ENCODE measurements around the gene ADGRD1.

ADGRD1 gene

DNA sequence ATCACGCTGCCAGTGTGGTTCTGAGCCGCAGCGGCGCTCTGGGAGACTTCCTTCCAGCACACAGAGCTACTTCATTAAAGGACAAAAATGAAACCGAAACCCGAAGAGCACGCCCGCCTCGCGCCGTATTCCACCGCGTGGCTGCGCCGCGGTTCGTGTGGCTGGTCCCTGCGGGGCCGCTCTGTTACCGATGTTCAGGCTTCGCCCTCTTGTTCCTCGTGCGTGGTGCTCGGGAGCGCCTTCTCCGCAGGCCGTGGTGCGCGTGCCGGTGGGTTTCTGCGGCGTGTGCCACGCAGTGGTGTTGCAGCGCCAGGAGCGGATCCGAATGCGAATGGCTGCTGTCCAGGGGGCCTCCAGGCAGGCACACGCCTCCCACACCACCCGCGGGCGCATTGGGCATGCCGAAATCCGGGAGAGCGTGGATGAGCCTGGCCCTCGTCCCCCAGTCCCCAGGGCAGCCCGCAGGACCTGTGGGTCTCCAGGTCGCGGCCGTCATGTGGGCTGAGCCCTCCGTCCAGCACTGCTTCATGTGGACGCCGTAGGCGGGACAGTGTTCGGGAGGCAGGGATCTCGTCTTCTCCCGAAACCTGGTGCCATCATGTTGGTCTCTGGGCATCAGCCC lies 91.2 kb downstream of the ADGRD1 start:
- no peak for DNase-seq (ENCODE audit: low spot score)
- peak overlapping the region; percentile 84 for H3K18ac ChIP-seq (ENCODE audit: low read length)
- H2AK5ac ChIP-seq (ENCODE audit: low read depth, low read length): peak overlapping the region; percentile 93
- no peaks in the 10 kb centered on the region for H3K79me1 ChIP-seq (ENCODE audit: low read depth, low read length)
- H3K9ac ChIP-seq (ENCODE audit: low read depth, low read length, poor library complexity): no peak overlapping the region
- H3K14ac ChIP-seq (ENCODE audit: low read length): peak overlapping the region; percentile 60
- no peak overlapping the region for H4K91ac ChIP-seq (ENCODE audit: low read depth, low read length, poor library complexity)
- no peak overlapping the region for H2BK5ac ChIP-seq (ENCODE audit: low read length)
- H3K27me3 ChIP-seq (ENCODE audit: control insufficient read depth in 3 of 3, insufficient read depth in 3 of 3, low read depth in 1 of 3, low read length in 3 of 3): peaks cover 0 to 39% (median 0%) of the 10 kb centered on the region in 3 experiments
- H3K4ac ChIP-seq (ENCODE audit: low read length): no peak overlapping the region
- no peak overlapping the region for H4K8ac ChIP-seq (ENCODE audit: low read depth, low read length)
- peak overlapping the region; percentile 4 for H2BK12ac ChIP-seq (ENCODE audit: low read length)
- H2BK120ac ChIP-seq (ENCODE audit: low read depth, low read length): no peak overlapping the region
- no peaks in the 10 kb centered on the region for H3K9me3 ChIP-seq (replicated peaks in 1 of 2; ENCODE audit: control insufficient read depth in 2 of 2, insufficient read depth in 1 of 2, low read depth in 1 of 2, low read length in 2 of 2)
- no peaks in the 10 kb centered on the region for H3K36me3 ChIP-seq (replicated peaks in 1 of 2; ENCODE audit: control insufficient read depth in 2 of 2, insufficient read depth in 2 of 2, low read length in 2 of 2)
- WGBS, 2 donors (ENCODE audit: extremely low coverage in 2 of 2, insufficient read length in 2 of 2, insufficient replicate concordance in 1 of 2): no CpG with 5 or more reads among the region's 56 CpGs
- H3K4me1 ChIP-seq (ENCODE audit: control insufficient read depth in 2 of 2, insufficient read depth in 1 of 2, low read depth in 1 of 2, low read length in 2 of 2): peaks cover 0 to 5% of the 10 kb centered on the region in 2 donors
- H2BK15ac ChIP-seq (ENCODE audit: low read length): no peak overlapping the region
- no peak overlapping the region for H3K27ac ChIP-seq (replicated peaks; ENCODE audit: low read length)
- no peak overlapping the region for H3K4me3 ChIP-seq (ENCODE audit: low read length in 2 of 2)
- no peak overlapping the region for H2AFZ ChIP-seq (ENCODE audit: low read length)
- H3K23ac ChIP-seq (ENCODE audit: low read depth, low read length, poor library complexity): peak overlapping the region; percentile 8
- no peak overlapping the region for H3K4me2 ChIP-seq (ENCODE audit: insufficient read depth, low read length, poor library complexity, severe bottlenecking)

DNA sequence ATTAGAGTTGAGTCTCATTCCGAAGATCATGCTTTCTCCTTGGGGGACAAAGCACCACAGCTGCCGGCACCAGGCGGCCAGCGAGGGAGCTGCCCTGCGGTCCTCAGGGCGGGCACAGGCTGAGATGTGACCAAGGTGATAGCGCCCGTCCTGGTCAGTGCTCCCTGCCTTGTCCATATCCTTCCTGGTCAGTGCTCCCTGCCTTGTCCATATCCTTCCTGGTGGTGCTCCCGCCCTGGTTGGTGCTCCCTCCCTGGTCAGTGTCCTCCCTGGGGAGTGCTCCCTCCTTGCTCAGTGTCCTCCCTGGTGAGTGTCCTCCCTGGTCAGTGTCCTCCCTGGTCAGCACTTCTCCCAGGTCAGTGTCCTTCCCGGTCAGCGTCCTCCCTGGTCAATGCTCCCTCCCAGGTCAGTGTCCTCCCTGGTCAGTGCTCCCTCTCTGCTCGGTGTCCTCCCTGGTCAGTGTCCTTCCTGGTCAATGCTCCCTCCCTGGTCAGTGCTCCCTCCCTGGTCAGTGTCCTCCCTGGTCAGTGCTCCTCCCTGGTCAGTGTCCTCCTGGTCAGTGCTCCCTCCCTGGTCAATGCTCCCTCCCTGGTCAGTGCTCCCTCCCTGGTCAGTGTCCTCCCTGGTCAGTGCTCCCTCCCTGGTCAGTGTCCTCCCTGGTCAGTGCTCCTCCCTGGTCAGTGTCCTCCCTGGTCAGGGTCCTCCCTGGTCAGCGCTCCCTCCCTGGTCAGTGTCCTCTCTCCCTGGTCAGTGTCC lies 92.2 kb downstream of the ADGRD1 start:
- H2AK5ac ChIP-seq (ENCODE audit: low read depth, low read length): no peak overlapping the region
- no peak for DNase-seq (ENCODE audit: low spot score)
- H3K27me3 ChIP-seq (ENCODE audit: control insufficient read depth in 3 of 3, insufficient read depth in 3 of 3, low read depth in 1 of 3, low read length in 3 of 3): peaks cover 0 to 32% (median 0%) of the 10 kb centered on the region in 3 experiments
- no peak overlapping the region for H4K8ac ChIP-seq (ENCODE audit: low read depth, low read length)
- peak overlapping the region; percentile 23 for H2BK15ac ChIP-seq (ENCODE audit: low read length)
- H3K4me1 ChIP-seq (ENCODE audit: control insufficient read depth in 2 of 2, insufficient read depth in 1 of 2, low read depth in 1 of 2, low read length in 2 of 2): peaks cover 0 to 5% of the 10 kb centered on the region in 2 donors
- no peaks in the 10 kb centered on the region for H3K9me3 ChIP-seq (replicated peaks in 1 of 2; ENCODE audit: control insufficient read depth in 2 of 2, insufficient read depth in 1 of 2, low read depth in 1 of 2, low read length in 2 of 2)
- H3K79me1 ChIP-seq (ENCODE audit: low read depth, low read length): no peaks in the 10 kb centered on the region
- H3K4me3 ChIP-seq (ENCODE audit: low read length in 2 of 2): no peak overlapping the region
- H3K4me2 ChIP-seq (ENCODE audit: insufficient read depth, low read length, poor library complexity, severe bottlenecking): no peak overlapping the region
- H2BK5ac ChIP-seq (ENCODE audit: low read length): no peak overlapping the region
- H2AFZ ChIP-seq (ENCODE audit: low read length): no peak overlapping the region
- H3K27ac ChIP-seq (replicated peaks; ENCODE audit: low read length): no peak overlapping the region
- peak overlapping the region; percentile 58 for H3K14ac ChIP-seq (ENCODE audit: low read length)
- H3K4ac ChIP-seq (ENCODE audit: low read length): no peak overlapping the region
- H2BK12ac ChIP-seq (ENCODE audit: low read length): no peak overlapping the region
- peak overlapping the region; percentile 61 for H3K18ac ChIP-seq (ENCODE audit: low read length)
- WGBS, 2 donors (ENCODE audit: extremely low coverage in 2 of 2, insufficient read length in 2 of 2, insufficient replicate concordance in 1 of 2): no CpG with 5 or more reads among the region's 13 CpGs
- H3K23ac ChIP-seq (ENCODE audit: low read depth, low read length, poor library complexity): peak overlapping the region; percentile 81
- no peaks in the 10 kb centered on the region for H3K36me3 ChIP-seq (replicated peaks in 1 of 2; ENCODE audit: control insufficient read depth in 2 of 2, insufficient read depth in 2 of 2, low read length in 2 of 2)
- H3K9ac ChIP-seq (ENCODE audit: low read depth, low read length, poor library complexity): peak overlapping the region; percentile 15
- no peak overlapping the region for H4K91ac ChIP-seq (ENCODE audit: low read depth, low read length, poor library complexity)
- H2BK120ac ChIP-seq (ENCODE audit: low read depth, low read length): no peak overlapping the region

DNA sequence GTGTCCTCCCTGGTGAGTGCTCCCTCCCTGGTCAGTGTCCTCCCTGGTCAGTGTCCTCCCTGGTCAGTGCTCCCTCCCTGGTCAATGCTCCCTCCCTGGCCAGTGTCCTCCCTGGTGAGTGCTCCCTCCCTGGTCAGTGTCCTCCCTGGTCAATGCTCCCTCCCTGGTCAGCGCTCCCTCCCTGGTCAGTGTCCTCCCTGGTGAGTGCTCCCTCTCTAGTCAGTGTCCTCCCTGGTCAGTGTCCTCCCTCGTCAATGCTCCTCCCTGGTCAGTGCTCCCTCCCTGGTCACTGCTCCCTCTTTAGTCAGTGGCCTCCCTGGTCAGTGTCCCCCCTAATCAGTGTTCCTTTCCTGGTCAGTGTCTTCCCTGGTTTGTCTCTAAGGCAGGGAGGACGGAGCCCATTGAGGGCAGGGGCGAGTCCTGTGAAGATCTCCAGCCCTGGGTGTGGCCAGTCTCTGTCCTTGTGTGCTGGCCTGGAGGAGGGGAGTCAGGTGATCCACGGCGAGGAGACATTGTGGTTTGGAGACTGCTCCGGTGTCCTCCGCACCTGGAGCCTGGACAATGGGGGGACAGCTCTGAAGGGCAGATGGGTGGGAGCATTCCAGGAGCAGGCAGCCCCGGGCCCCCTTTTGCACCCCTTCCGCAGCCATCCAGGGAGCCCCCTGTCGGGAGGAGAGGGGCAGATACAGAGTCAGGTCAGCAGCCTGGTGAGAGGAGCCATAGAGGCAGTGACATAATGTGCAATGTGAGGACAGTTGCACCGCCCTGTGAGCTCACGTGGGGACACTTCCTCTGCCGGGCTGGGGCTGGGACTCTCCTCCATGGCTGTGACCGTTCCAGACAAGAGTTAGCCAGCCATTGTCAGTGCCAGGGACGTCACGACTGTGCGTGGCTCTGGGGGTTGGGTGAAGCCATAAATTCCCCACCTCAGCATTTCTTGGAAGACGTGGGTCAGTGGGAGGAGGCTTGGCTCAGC lies 93.4 kb downstream of the ADGRD1 start:
- H3K79me1 ChIP-seq (ENCODE audit: low read depth, low read length): no peaks in the 10 kb centered on the region
- H4K91ac ChIP-seq (ENCODE audit: low read depth, low read length, poor library complexity): no peak overlapping the region
- peak overlapping the region; percentile 14 for H2BK12ac ChIP-seq (ENCODE audit: low read length)
- H3K27ac ChIP-seq (replicated peaks; ENCODE audit: low read length): no peak overlapping the region
- H3K27me3 ChIP-seq (ENCODE audit: control insufficient read depth in 3 of 3, insufficient read depth in 3 of 3, low read depth in 1 of 3, low read length in 3 of 3): peaks cover 0 to 23% (median 0%) of the 10 kb centered on the region in 3 experiments
- no peaks in the 10 kb centered on the region for H3K9me3 ChIP-seq (replicated peaks in 1 of 2; ENCODE audit: control insufficient read depth in 2 of 2, insufficient read depth in 1 of 2, low read depth in 1 of 2, low read length in 2 of 2)
- no peak for DNase-seq (ENCODE audit: low spot score)
- peaks cover 0 to 5% of the 10 kb centered on the region in 2 donors for H3K4me1 ChIP-seq (ENCODE audit: control insufficient read depth in 2 of 2, insufficient read depth in 1 of 2, low read depth in 1 of 2, low read length in 2 of 2)
- peak overlapping the region in 1 of 2 donors; percentile 14 for H3K4me3 ChIP-seq (ENCODE audit: low read length in 2 of 2)
- H2AK5ac ChIP-seq (ENCODE audit: low read depth, low read length): peak overlapping the region; percentile 53
- H2BK15ac ChIP-seq (ENCODE audit: low read length): peak overlapping the region; percentile 62
- H3K18ac ChIP-seq (ENCODE audit: low read length): peak overlapping the region; percentile 21
- no peak overlapping the region for H3K4me2 ChIP-seq (ENCODE audit: insufficient read depth, low read length, poor library complexity, severe bottlenecking)
- H3K9ac ChIP-seq (ENCODE audit: low read depth, low read length, poor library complexity): no peak overlapping the region
- peak overlapping the region; percentile 50 for H4K8ac ChIP-seq (ENCODE audit: low read depth, low read length)
- no peak overlapping the region for H3K14ac ChIP-seq (ENCODE audit: low read length)
- no peak overlapping the region for H3K4ac ChIP-seq (ENCODE audit: low read length)
- no peaks in the 10 kb centered on the region for H3K36me3 ChIP-seq (replicated peaks in 1 of 2; ENCODE audit: control insufficient read depth in 2 of 2, insufficient read depth in 2 of 2, low read length in 2 of 2)
- no peak overlapping the region for H2BK120ac ChIP-seq (ENCODE audit: low read depth, low read length)
- no peak overlapping the region for H2AFZ ChIP-seq (ENCODE audit: low read length)
- no CpG with 5 or more reads among the region's 19 CpGs for WGBS, 2 donors (ENCODE audit: extremely low coverage in 2 of 2, insufficient read length in 2 of 2, insufficient replicate concordance in 1 of 2)
- H3K23ac ChIP-seq (ENCODE audit: low read depth, low read length, poor library complexity): no peak overlapping the region
- H2BK5ac ChIP-seq (ENCODE audit: low read length): no peak overlapping the region

Data from neuronal stem cell (in vitro differentiated cells).